D721Med (cell line): ENCODE results near the gene CBFB.
"Not testable (repeated sequence)": the region's sequence is repeated elsewhere in the genome, so short reads cannot be mapped to it uniquely, and the experiment has no call there.

Experiments
- DNase-seq: peaks from one replicate; pipeline ENCODE4 v3.0.0; 2011; ENCODE audit warnings: low spot score; ENCODE audit not compliant: insufficient read length
- FAIRE-seq: peaks from 2 replicates; lab custom pipeline; 2011; peaks lifted over from hg19 to GRCh38; lab: Jason Lieb, UNC
- CTCF ChIP-seq: IDR thresholded peaks from 2 replicates; pipeline ENCODE4 v1.5.1; 2012; ENCODE audit warnings: mild to moderate bottlenecking, control low read depth; ENCODE audit not compliant: insufficient read depth; ENCODE audit errors: missing control alignments

CBFB gene

GRCh38 chr16:67112591-67113399, 83.8 kb downstream of the CBFB start:
- no peak for DNase-seq
- TF ChIP-seq CTCF = no peak
- FAIRE-seq = no peak

- FAIRE-seq (no peak), DNase-seq (no peak)
- TF ChIP-seq CTCF = no peak
Measured at GRCh38 chr16:67114793-67115192, 85.8 kb downstream of the CBFB start.

- DNase-seq = no peak
- TF ChIP-seq CTCF = no peak
- FAIRE-seq = no peak
Measured at GRCh38 chr16:67115639-67116038, 86.7 kb downstream of the CBFB start.

- FAIRE-seq = no peak
- no peak for DNase-seq
- TF ChIP-seq CTCF = no peak
Measured at GRCh38 chr16:67116388-67117311, 87.7 kb downstream of the CBFB start.

- FAIRE-seq = no peak
- DNase-seq = no peak
- no peak for TF ChIP-seq CTCF
Measured at GRCh38 chr16:67117716-67118115, 88.8 kb downstream of the CBFB start.

GRCh38 chr16:67120025-67120424, 91.1 kb downstream of the CBFB start:
- no peak for TF ChIP-seq CTCF
- no peak for FAIRE-seq
- DNase-seq = no peak

- not testable (repeated sequence) for DNase-seq, FAIRE-seq
Measured at GRCh38 chr16:67122799-67123198, 93.8 kb downstream of the CBFB start.
